ENCODE results near the gene GRAMD1B. TPM values are rescaled to one million over a fixed set of nuclear protein-coding genes. Genes with fewer than 3 reads are reported as not detected.

GRAMD1B gene
- total RNA-seq, 2 donors from 2014 or later = 0.66 to 3.4 TPM

GRCh38 chr11:123561431-123561800 is 131.3 kb downstream of the GRAMD1B start:
- TF ChIP-seq CTCF (IDR thresholded peaks at IDR 0.05) (no peak), POLR2A (IDR thresholded peaks at IDR 0.05) (no peak)
- Histone ChIP-seq H3K27me3 (no peaks in the 10 kb centered on the region), H3K4me1 (peaks cover 30% of the 10 kb centered on the region), H3K36me3 (replicated peaks in 1 of 2; ENCODE audit: insufficient read depth in 1 of 2, low read depth in 2 of 2) (no peaks in the 10 kb centered on the region), H3K4me3 (no peak overlapping the region), H3K9me3 (no peaks in the 10 kb centered on the region), H3K27ac (no peak overlapping the region)
- intact Hi-C loops (cut with DNase I) = no loop called here
- no peak for DNase-seq
- no peak for ATAC-seq
- 73 to 79% methylated on average over 5 of the region's 5 CpGs for WGBS, 2 donors

- no peak overlapping the region for H3K27ac ChIP-seq
- peak; percentile 29 to 41 (median 37) for DNase-seq
Observed at GRCh38 chr11:123562158-123562557, 132.1 kb downstream of the GRAMD1B start.

GRCh38 chr11:123562829-123563228 is 132.8 kb downstream of the GRAMD1B start:
- H3K4me1 ChIP-seq = peaks cover 30% of the 10 kb centered on the region
- no peak for DNase-seq
- no peaks in the 10 kb centered on the region for H3K9me3 ChIP-seq
- WGBS, 2 donors = 59 to 61% methylated on average over 8 of the region's 8 CpGs
- H3K36me3 ChIP-seq (replicated peaks in 1 of 2; ENCODE audit: insufficient read depth in 1 of 2, low read depth in 2 of 2) = no peaks in the 10 kb centered on the region
- TF ChIP-seq CTCF (IDR thresholded peaks at IDR 0.05) (no peak), POLR2A (IDR thresholded peaks at IDR 0.05) (no peak)
- intact Hi-C loops (cut with DNase I) = no loop called here
- no peak overlapping the region for H3K27ac ChIP-seq
- H3K4me3 ChIP-seq = no peak overlapping the region
- no peaks in the 10 kb centered on the region for H3K27me3 ChIP-seq
- no peak for ATAC-seq

More at GRCh38 chr11:123562158-123562557, 132.1 kb downstream of the GRAMD1B start:
- Histone ChIP-seq H3K27me3 (no peaks in the 10 kb centered on the region), H3K9me3 (no peaks in the 10 kb centered on the region), H3K4me1 (peaks cover 30% of the 10 kb centered on the region), H3K4me3 (no peak overlapping the region), H3K36me3 (replicated peaks in 1 of 2; ENCODE audit: insufficient read depth in 1 of 2, low read depth in 2 of 2) (no peaks in the 10 kb centered on the region)
- no peak for TF ChIP-seq POLR2A (IDR thresholded peaks at IDR 0.05)
- no peak for TF ChIP-seq CTCF (IDR thresholded peaks at IDR 0.05)
- intact Hi-C loops (cut with DNase I) = no loop called here
- no peak for ATAC-seq
- WGBS, 2 donors = 32 to 44% methylated on average over 7 of the region's 7 CpGs

- DNase-seq (no peak), ATAC-seq (no peak)
- no peak overlapping the region for H3K27ac ChIP-seq
- H3K27me3 ChIP-seq = no peaks in the 10 kb centered on the region
- no peaks in the 10 kb centered on the region for H3K9me3 ChIP-seq
- H3K4me3 ChIP-seq = no peak overlapping the region
- peaks cover 30% of the 10 kb centered on the region for H3K4me1 ChIP-seq
- no peaks in the 10 kb centered on the region for H3K36me3 ChIP-seq (replicated peaks in 1 of 2; ENCODE audit: insufficient read depth in 1 of 2, low read depth in 2 of 2)
- intact Hi-C loops (cut with DNase I) = no loop called here
- no peak for TF ChIP-seq POLR2A (IDR thresholded peaks at IDR 0.05)
- TF ChIP-seq CTCF (IDR thresholded peaks at IDR 0.05) = no peak
- 78 to 100% methylated on average over 3 of the region's 3 CpGs for WGBS, 2 donors
Observed at GRCh38 chr11:123564221-123564620, 134.2 kb downstream of the GRAMD1B start.

- 65 to 88% methylated on average over 4 of the region's 4 CpGs for WGBS, 2 donors
- no peaks in the 10 kb centered on the region for H3K36me3 ChIP-seq (replicated peaks in 1 of 2; ENCODE audit: insufficient read depth in 1 of 2, low read depth in 2 of 2)
- ATAC-seq = no peak
- H3K4me1 ChIP-seq = peaks cover 13% of the 10 kb centered on the region
- H3K27ac ChIP-seq = no peak overlapping the region
- intact Hi-C loops (cut with DNase I) = no loop called here
- H3K4me3 ChIP-seq = no peak overlapping the region
- no peak for DNase-seq
- TF ChIP-seq POLR2A (IDR thresholded peaks at IDR 0.05) = no peak
- no peak for TF ChIP-seq CTCF (IDR thresholded peaks at IDR 0.05)
- H3K9me3 ChIP-seq = no peaks in the 10 kb centered on the region
- no peaks in the 10 kb centered on the region for H3K27me3 ChIP-seq
Observed at GRCh38 chr11:123566852-123567251, 136.8 kb downstream of the GRAMD1B start.
